Measurements from ENCODE around the gene SCAANT1.
A peak's percentile ranks its signal among the peaks of the same experiment; 100 is the strongest.

DNA sequence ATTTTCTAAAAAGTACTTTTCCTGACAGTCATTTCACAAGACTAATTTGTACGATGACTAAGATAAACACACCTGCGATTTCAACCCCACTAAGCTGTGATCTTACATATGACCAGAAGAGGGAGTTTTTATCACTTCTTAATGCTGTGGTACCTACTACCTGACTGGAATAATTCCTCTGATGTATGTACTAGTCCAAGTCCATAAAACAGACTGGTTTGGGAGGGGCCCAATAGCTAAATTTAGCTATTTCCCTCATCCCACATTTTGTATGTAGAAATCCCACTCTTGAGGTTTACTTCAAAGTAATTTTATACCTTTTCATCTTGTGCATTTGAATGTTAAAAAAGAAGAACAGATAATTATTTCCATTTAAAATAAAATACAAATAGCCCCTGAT lies 49.7 kb upstream of the SCAANT1 start:
- TF ChIP-seq, protein P1, sequence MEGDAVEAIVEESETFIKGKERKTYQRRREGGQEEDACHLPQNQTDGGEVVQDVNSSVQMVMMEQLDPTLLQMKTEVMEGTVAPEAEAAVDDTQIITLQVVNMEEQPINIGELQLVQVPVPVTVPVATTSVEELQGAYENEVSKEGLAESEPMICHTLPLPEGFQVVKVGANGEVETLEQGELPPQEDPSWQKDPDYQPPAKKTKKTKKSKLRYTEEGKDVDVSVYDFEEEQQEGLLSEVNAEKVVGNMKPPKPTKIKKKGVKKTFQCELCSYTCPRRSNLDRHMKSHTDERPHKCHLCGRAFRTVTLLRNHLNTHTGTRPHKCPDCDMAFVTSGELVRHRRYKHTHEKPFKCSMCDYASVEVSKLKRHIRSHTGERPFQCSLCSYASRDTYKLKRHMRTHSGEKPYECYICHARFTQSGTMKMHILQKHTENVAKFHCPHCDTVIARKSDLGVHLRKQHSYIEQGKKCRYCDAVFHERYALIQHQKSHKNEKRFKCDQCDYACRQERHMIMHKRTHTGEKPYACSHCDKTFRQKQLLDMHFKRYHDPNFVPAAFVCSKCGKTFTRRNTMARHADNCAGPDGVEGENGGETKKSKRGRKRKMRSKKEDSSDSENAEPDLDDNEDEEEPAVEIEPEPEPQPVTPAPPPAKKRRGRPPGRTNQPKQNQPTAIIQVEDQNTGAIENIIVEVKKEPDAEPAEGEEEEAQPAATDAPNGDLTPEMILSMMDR (IDR thresholded peaks at IDR 0.05; ENCODE audit: low read depth, low read length) = peak; percentile 76
- no peak for TF ChIP-seq EZH2phosphoT487 (IDR thresholded peaks at IDR 0.05; ENCODE audit: low read depth)
